HS-5 (cell line): ENCODE results near the gene VWC2L.

ENCODE experiments used
- DNase-seq: peaks from one replicate; pipeline ENCODE4 v3.0.0-alpha.2; 2012; ENCODE audit warnings: low read depth

The VWC2L gene

DNA sequence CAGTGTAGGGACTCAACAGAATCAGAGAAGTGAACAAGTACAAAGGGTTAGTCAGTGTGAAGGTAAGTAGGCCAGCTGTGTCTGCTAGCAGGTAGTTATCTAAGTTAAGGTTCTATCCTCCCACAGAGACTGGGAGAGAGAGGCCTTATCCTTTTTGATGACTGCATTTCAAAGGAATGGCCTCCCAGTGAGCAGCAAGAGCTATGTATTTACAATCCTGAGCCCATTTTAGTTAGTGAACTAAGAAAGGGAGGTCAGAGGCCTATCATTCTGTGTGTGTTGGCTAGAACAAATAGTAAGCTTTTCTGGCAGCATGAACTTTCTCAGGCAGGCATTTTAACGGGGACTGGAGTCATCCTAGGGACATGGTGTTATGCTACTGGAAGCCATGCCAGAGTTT is 182.9 kb downstream of the VWC2L start:
- peak; percentile 33 for DNase-seq

DNA sequence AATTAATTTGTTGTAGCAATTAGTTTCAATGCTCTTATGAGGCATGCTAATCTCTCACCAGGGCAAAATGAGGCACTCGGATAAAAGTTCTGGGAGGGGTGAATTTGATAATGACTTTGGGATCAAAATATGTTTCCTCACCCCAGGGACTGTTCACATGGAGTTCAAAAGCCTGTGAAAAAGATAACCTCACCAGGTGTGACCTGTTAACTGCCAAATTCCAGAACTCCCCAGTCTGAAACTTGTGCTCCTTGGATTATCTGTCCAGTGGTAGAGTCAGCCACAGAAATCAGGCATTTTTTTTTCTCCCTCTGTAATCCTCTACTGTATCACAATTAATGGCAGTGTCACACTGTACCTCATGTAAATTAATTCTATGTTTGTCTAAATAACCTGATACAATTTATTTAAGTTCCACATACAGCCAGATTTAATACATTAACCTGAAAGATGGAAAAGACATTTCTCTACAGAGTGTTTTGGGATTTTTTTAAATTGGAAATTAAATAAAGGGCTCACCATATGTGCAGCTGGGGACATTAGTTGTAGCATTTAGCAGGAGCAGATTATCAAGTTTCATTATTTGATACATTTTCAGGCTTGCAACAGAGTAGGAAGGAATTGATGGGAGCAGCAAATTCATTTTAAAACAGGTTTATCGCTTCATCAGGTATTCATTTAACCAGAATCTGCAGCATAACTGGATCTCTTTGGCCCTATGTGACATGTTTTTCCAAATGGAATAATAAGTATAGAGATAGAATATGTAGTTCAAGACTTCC is 191.2 kb downstream of the VWC2L start:
- DNase-seq = no peak

DNA sequence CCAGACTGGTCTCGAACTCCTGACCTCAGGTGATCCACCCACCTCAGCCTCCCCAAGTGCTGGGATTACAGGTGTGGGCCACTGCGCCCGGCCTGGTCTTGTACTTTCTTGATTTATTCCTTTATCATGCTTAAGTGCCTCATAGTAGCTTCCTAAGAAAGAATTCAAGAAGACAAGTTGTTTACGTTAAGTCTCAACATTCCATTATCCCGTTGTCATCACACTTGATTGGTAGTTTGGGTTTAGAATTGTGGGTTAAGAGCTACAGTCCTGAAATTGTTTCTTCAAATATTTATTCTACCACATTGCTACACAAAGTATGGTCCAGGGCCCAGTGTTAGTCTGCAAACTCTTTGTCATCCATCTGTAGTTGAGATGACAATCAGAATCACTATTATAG is 194.0 kb downstream of the VWC2L start:
- DNase-seq = peak; percentile 23

GRCh38 chr2:214607051-214607450 is 196.2 kb downstream of the VWC2L start:
- no peak for DNase-seq

DNA sequence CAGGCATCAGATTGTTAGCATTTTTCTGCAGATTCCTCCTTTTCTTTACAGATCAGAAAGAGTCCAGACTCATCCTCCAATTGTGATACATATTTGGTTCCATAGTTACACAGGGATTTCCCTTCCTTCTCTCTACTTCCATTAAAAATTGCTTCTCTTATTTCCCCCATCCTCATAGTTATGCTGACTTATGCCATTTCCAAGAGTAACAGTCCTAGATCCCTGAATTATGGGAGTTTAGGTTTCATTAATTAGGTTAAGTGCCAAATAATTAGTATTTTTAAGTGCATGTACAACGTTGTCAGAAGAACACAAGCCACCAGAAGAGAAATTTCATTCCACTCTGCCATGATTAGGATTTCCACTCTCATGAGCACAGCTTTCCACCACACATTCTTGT is 200.2 kb downstream of the VWC2L start:
- no peak for DNase-seq

DNA sequence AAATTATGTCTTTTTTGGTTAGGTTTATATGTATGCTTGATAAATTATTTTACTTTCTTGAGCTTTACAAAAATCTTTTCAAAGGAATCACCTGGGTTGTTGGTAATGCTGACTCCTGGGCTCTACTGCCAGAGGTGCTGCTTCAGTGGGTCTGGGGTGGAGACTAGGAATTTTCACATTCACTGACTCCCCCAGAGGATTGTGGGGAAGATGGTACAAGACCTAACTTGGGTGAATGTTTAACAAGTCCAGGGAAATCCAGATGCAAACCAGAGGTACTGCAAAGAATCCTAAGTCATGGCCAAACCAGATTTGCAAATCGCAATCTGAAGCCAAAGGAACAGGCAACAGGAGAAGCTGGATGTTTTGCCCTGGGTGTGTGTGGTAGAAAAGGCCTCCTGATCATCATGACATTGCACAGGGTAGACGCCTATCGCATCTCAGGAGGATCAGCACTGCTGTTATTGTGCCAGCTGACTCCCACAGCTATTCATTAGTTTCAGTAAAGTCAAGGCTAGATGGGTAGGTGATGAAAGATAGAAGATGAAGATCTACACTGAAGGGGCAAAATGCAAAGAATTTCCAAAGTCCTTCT is 213.4 kb downstream of the VWC2L start:
- no peak for DNase-seq

DNA sequence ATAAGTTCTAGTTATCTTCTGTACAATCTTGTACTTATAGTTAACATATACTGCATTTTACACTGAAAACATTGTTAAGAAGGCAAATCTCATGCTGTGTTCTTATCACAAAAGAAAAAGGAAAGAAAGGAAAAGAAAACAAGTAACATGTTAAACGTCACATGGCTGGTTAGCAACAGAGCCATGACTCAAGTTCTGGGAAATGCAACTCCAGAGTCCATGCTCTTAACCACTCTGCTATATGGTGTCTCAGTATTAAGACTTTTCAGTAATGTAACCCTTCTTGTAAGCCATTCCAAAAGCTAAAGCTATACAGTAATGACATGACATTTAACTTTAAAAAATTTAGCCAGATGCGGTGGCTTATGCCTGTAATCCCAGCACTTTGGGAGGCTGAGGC is 217.2 kb downstream of the VWC2L start:
- DNase-seq = no peak
